Caco-2 (cell line): ENCODE measurements around the gene GRK3. TPM values are rescaled to one million over a fixed set of nuclear protein-coding genes. Genes with fewer than 3 reads are reported as not detected.
"Not testable (repeated sequence)": the region's sequence is repeated elsewhere in the genome, so short reads cannot be mapped to it uniquely, and the experiment has no call there.

Experiments
- Bru-seq: library from RNA; stranded (reverse); fragments of 400-500 nt; gene quantifications from one replicate; lab custom pipeline; 2021; lab: Mats Ljungman, UMichigan
- BruChase-seq, 2 experiments: library from RNA; stranded (reverse); fragments of 400-500 nt; gene quantifications; one replicate each; lab custom pipeline; 2021; lab: Mats Ljungman, UMichigan
- BruUV-seq: library from RNA; stranded (reverse); fragments of 400-500 nt; replicated peaks from 2 replicates; lab custom pipeline; 2021; lab: Mats Ljungman, UMichigan
- CTCF ChIA-PET: fragments of 300-600 bp; sonication (Branson Sonifier 250); formaldehyde crosslinking; loops from one replicate; lab custom pipeline; 2022; ENCODE audit warnings: antibody characterized with exemption; lab: Charles Lee
- POLR2A ChIA-PET: fragments of 300-600 bp; sonication (Branson Sonifier 250); formaldehyde crosslinking; loops from one replicate; lab custom pipeline; 2022; ENCODE audit warnings: antibody characterized with exemption; lab: Charles Lee
- DNase-seq, 2 experiments: peaks; one replicate each; pipeline versions ENCODE4 v3.0.0 to v3.0.0-alpha.2; 2020 to 2022
- H3K27me3 ChIP-seq: replicated peaks from 2 replicates; pipeline ENCODE4 v1.6.0; 2011; ENCODE audit warnings: low read length; ENCODE audit not compliant: control insufficient read depth, insufficient read depth
- H3K36me3 ChIP-seq: 2 replicates; pipeline ENCODE4 v1.5.1; 2011; ENCODE audit warnings: low read length; ENCODE audit not compliant: control insufficient read depth, insufficient read depth
- H3K4me1 ChIP-seq: fragments of 250-450 bp; sonication (Bioruptor Pico); 2 replicates; pipeline ENCODE4 v1.5.1; 2020; ENCODE audit warnings: mild to moderate bottlenecking
- H3K4me3 ChIP-seq: 2 replicates; pipeline ENCODE4 v1.5.1; 2011; ENCODE audit warnings: low read depth, mild to moderate bottlenecking, control low read depth, low read length
- H3K9me3 ChIP-seq: fragments of 250-450 bp; sonication (Bioruptor Pico); 2 replicates; pipeline ENCODE4 v1.5.1; 2020; ENCODE audit warnings: mild to moderate bottlenecking, moderate library complexity
- H3K27ac Mint-ChIP-seq: one replicate; pipeline ENCODE4 v1.8.0; 2022; ENCODE audit warnings: mixed read lengths; ENCODE audit not compliant: unreplicated experiment
- H3K27me3 Mint-ChIP-seq: one replicate; pipeline ENCODE4 v1.8.0; 2022; ENCODE audit warnings: mixed read lengths; ENCODE audit not compliant: insufficient read depth, unreplicated experiment
- H3K36me3 Mint-ChIP-seq: one replicate; pipeline ENCODE4 v1.8.0; 2022; ENCODE audit warnings: mild to moderate bottlenecking, mixed read lengths; ENCODE audit not compliant: insufficient read depth, unreplicated experiment
- H3K4me1 Mint-ChIP-seq: one replicate; pipeline ENCODE4 v1.8.0; 2022; ENCODE audit warnings: low read depth, mixed read lengths; ENCODE audit not compliant: unreplicated experiment
- H3K4me3 Mint-ChIP-seq: one replicate; pipeline ENCODE4 v1.8.0; 2022; ENCODE audit warnings: mild to moderate bottlenecking, moderate library complexity, mixed read lengths; ENCODE audit not compliant: unreplicated experiment
- H3K9me3 Mint-ChIP-seq: one replicate; pipeline ENCODE4 v1.8.0; 2022; ENCODE audit warnings: mixed read lengths; ENCODE audit not compliant: unreplicated experiment
- intact Hi-C: fragments of 100-400 bp; cut with micrococcal nuclease; formaldehyde crosslinking; loops from one replicate; pipeline ENCODE4 v1.10.0; 2022; ENCODE audit not compliant: unreplicated experiment
- long read RNA-seq: library from polyadenylated mRNA; stranded (forward); transcript quantifications from one replicate; pipeline ENCODE4 v2.0.0, GENCODE V29; 2022
- total RNA-seq: library from RNA; stranded (reverse); gene quantifications from 2 replicates; pipeline ENCODE4 v1.2.3, GENCODE V29; 2022
- TF ChIP-seq, protein P1 (sequence below), 2 experiments: fragments of 200-600 bp in 1 of 2; IDR thresholded peaks; 1 replicate in 1 of 2; 2 replicates in 1 of 2; pipeline versions ENCODE4 v1.5.1 to v1.8.0; 2011 to 2022; ENCODE audit warnings: antibody characterized with exemption in 1 of 2, control low read depth in 1 of 2, inconsistent platforms in 1 of 2, low read depth in 1 of 2, low read length in 1 of 2, mild to moderate bottlenecking in 1 of 2, moderate library complexity in 1 of 2; ENCODE audit not compliant: insufficient read depth in 1 of 2, severe bottlenecking in 1 of 2, unreplicated experiment in 1 of 2

GRK3 gene
- 9.3 and 9.7 TPM in 2 replicates for total RNA-seq
- percentile 57 among the genes with signal in this experiment for Bru-seq, nascent RNA
- BruChase-seq, experiment 1, labeled RNA remaining after a 2-hour chase: percentile 57 among the genes with signal in this experiment
- BruChase-seq, experiment 2, labeled RNA remaining after a 6-hour chase: percentile 60 among the genes with signal in this experiment
- long read RNA-seq, full-length matches to known transcripts: 6 of 12 reads
- long read RNA-seq, partial matches to known transcripts: 1 of 12 reads
- long read RNA-seq, other reads (novel, unspliced or antisense): 5 of 12 reads

DNA sequence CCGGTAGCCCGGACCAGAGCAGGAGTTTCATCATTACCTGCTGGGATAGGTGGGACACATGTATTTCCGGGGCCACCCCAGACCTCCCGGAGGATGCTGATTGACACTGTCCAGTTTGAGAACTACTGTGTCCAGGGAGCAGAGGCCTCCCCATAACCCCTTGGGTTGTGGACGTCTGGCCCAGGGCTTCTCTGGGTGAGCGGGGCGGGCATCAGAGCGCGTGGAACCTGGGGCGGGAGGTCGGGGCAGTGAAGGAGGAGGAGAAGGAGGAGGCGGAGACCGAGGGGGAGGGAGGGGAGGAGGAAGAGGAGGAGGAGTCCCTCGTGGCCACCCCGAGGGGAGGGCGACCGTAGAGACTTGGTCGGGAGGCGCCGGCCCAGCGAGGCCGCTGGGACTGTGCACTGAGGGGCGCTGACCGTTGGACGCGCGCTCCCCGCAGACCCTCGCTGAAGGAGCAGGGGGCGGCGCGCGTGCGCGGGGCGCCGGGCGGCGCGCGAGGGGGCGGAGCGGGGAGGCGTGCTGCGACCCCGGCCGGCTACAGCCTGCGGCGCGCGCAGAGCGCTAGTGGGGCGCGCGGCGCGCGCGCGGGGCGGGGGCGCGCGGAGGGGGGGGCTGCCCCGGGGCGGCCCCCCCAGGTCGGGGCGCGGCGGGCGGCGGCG is at the start of gene GRK3:
TSS of gene GRK3 (plus strand) at position 356 of the 659 bp plus-strand sequence. CDS start 366 bp downstream, outside the sequence.
- POLR2A ChIA-PET: interaction anchor here (0.7 kb wide), 1 partner anchor 573 kb away, joined by 4 read pairs; no protein-coding TSS in a partner anchor
- no peaks in the 10 kb centered on the region for H3K4me1 ChIP-seq
- H3K4me3 Mint-ChIP-seq: peak within 1 kb of the TSS; percentile 90
- H3K4me3 ChIP-seq: peak within 1 kb of the TSS; percentile 84
- TF ChIP-seq, protein P1, sequence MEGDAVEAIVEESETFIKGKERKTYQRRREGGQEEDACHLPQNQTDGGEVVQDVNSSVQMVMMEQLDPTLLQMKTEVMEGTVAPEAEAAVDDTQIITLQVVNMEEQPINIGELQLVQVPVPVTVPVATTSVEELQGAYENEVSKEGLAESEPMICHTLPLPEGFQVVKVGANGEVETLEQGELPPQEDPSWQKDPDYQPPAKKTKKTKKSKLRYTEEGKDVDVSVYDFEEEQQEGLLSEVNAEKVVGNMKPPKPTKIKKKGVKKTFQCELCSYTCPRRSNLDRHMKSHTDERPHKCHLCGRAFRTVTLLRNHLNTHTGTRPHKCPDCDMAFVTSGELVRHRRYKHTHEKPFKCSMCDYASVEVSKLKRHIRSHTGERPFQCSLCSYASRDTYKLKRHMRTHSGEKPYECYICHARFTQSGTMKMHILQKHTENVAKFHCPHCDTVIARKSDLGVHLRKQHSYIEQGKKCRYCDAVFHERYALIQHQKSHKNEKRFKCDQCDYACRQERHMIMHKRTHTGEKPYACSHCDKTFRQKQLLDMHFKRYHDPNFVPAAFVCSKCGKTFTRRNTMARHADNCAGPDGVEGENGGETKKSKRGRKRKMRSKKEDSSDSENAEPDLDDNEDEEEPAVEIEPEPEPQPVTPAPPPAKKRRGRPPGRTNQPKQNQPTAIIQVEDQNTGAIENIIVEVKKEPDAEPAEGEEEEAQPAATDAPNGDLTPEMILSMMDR (IDR thresholded peaks at IDR 0.05; ENCODE audit: insufficient read depth in 1 of 2, low read depth in 1 of 2, low read length in 1 of 2, severe bottlenecking in 1 of 2, unreplicated experiment in 1 of 2): no peak
- H3K27ac Mint-ChIP-seq: peak within 1 kb of the TSS; percentile 63
- peak; percentile 67 to 76 for DNase-seq
- BruUV-seq: no TSS peak
- intact Hi-C loops: no loop called here
- CTCF ChIA-PET: no interaction called here
- H3K9me3 ChIP-seq: no peaks in the 10 kb centered on the region
- no peaks in the 10 kb centered on the region for H3K9me3 Mint-ChIP-seq
- H3K36me3 Mint-ChIP-seq: peaks cover 5% of the 10 kb centered on the region
- no peaks in the 10 kb centered on the region for H3K27me3 ChIP-seq
- peaks cover 3% of the 10 kb centered on the region for H3K27me3 Mint-ChIP-seq
- peaks cover 7% of the 10 kb centered on the region for H3K4me1 Mint-ChIP-seq
- no peaks in the 10 kb centered on the region for H3K36me3 ChIP-seq

DNA sequence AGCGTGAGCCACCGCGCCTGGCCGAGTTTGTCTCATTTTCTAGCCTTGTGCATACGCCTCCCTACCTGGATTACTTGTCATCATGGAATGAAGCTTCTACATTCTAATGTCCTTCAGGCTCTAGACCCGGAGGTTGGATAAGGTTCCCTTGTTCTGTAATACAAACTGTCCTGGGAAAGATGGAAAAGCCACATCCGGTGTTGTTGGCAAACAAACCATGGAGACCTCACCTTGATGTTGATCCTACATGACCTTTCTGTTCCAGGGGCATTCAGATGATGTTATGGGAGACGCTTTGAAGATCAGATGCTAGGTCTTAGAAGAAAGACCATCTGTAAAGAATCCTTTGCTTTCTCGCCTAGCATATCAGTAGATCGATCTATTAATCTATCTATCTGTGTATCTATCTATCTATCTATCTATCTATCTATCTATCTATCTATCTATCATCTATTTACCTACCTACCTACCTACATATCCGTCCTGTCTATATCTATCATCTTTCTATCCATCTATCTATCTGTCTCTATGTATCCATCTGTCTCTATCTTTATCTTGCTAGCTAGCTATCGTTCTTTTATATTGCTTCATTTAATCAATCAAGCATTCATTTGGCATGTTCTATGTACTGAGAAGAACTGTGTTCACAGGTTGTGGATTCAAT is 46.3 kb upstream of the GRK3 start:
- no peak for DNase-seq

DNA sequence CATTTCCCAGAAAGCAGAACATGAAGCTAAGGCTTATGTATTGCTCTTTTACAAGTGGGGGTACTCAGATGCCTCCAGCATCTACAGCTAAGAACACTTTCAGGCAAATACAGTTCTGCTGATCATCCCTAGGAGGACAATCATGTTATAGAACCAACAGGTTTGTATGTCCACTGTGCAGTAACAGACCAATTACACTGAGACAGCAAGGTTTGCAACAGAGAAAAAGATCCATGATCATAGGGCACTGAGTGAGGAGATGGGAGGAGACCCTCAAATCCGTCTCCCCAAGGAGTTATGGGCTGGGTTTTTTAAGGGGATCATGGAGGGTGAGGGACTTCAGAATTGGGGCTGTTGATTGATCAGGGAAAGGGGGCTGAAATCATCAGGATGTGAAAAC is 39.1 kb upstream of the GRK3 start:
- no TSS peak for BruUV-seq
- TF ChIP-seq, protein P1 (IDR thresholded peaks at IDR 0.05; ENCODE audit: insufficient read depth in 1 of 2, low read depth in 1 of 2, low read length in 1 of 2, severe bottlenecking in 1 of 2, unreplicated experiment in 1 of 2): no peak
- no peaks in the 10 kb centered on the region for H3K27me3 Mint-ChIP-seq
- no peaks in the 10 kb centered on the region for H3K27me3 ChIP-seq
- no peak overlapping the region for H3K27ac Mint-ChIP-seq
- no peaks in the 10 kb centered on the region for H3K9me3 ChIP-seq
- peaks cover 30% of the 10 kb centered on the region for H3K9me3 Mint-ChIP-seq
- H3K4me3 Mint-ChIP-seq: no peak overlapping the region
- H3K4me1 Mint-ChIP-seq: no peaks in the 10 kb centered on the region
- intact Hi-C loops: no loop called here
- no peaks in the 10 kb centered on the region for H3K36me3 ChIP-seq
- no peaks in the 10 kb centered on the region for H3K36me3 Mint-ChIP-seq
- H3K4me1 ChIP-seq: no peaks in the 10 kb centered on the region
- POLR2A ChIA-PET: no interaction called here
- H3K4me3 ChIP-seq: no peak overlapping the region
- DNase-seq: no peak
- CTCF ChIA-PET: no interaction called here

More for the DNA sequence above, 46.3 kb upstream of the GRK3 start:
- no peaks in the 10 kb centered on the region for H3K9me3 Mint-ChIP-seq
- H3K27me3 Mint-ChIP-seq: no peaks in the 10 kb centered on the region
- H3K4me3 Mint-ChIP-seq: no peak overlapping the region
- no TSS peak for BruUV-seq
- Histone ChIP-seq H3K36me3 (no peaks in the 10 kb centered on the region), H3K4me1 (no peaks in the 10 kb centered on the region), H3K27me3 (no peaks in the 10 kb centered on the region), H3K4me3 (no peak overlapping the region), H3K9me3 (no peaks in the 10 kb centered on the region)
- intact Hi-C loops: no loop called here
- no peaks in the 10 kb centered on the region for H3K4me1 Mint-ChIP-seq
- ChIA-PET POLR2A (no interaction called here), CTCF (no interaction called here)
- H3K36me3 Mint-ChIP-seq: no peaks in the 10 kb centered on the region
- TF ChIP-seq, protein P1 (IDR thresholded peaks at IDR 0.05; ENCODE audit: insufficient read depth in 1 of 2, low read depth in 1 of 2, low read length in 1 of 2, severe bottlenecking in 1 of 2, unreplicated experiment in 1 of 2): no peak
- H3K27ac Mint-ChIP-seq: no peak overlapping the region

DNA sequence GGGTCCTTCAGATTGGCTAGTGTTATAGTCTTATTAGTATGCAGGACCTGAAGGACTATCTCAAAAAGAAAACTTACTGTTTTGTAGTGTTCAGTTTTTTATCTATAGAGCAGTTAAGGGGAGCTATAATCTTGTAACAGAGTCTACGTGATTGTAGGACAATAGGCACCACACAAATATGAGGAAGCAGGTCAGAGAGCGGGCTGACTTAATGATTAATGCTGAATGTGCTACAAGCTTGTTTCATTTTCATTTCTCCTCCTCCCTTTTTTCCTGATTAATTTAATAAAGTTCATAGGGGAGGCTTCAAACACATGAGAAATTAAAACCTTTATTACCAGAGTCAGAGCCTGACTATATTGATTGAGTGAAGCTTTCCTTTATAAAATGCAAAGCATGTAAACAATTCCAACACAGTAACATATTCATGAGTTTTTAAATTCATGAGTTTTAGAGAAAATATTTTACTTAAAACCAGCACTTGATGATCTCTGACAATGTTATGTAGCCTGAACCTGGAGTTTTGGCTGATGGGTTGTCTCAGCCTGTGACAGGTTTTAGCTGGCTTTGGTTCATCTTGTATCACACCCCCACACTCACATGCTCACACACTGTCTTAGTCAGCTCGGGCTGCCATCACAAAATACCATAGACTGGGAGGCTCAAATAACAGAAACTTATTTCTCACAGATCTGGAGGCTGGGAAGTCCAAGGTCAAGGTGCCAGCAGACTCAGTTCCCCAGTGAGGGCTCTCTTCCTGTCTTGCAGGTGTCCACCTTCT is 38.5 kb upstream of the GRK3 start:
- H3K27ac Mint-ChIP-seq, H3K9me3 ChIP-seq: not testable (repeated sequence)

More for the DNA sequence above, 38.5 kb upstream of the GRK3 start:
- H3K36me3 Mint-ChIP-seq, H3K4me1 Mint-ChIP-seq, intact Hi-C loops, CTCF ChIA-PET, POLR2A ChIA-PET, H3K27me3 ChIP-seq, H3K4me3 ChIP-seq, H3K36me3 ChIP-seq, DNase-seq, H3K27me3 Mint-ChIP-seq, H3K4me1 ChIP-seq, H3K4me3 Mint-ChIP-seq, BruUV-seq: not testable (repeated sequence)
- H3K9me3 Mint-ChIP-seq: peaks cover 36% of the 10 kb centered on the region
